K562 (cell line): ENCODE results near the gene RALA.

Experiments used
- ARID1B ChIP-seq: fragments of 450-650 bp; IDR thresholded peaks from 2 replicates; pipeline ENCODE4 v1.6.1; 2016; ENCODE audit warnings: antibody characterized with exemption, mild to moderate bottlenecking, inconsistent platforms
- ARID4B ChIP-seq: sonication (generic); formaldehyde crosslinking; IDR thresholded peaks from 2 replicates; pipeline ENCODE4 v1.8.0; 2022; ENCODE audit warnings: mild to moderate bottlenecking, missing genetic modification reagents
- BRD4 ChIP-seq: fragments of 200-600 bp; sonication (generic); IDR thresholded peaks from 2 replicates; pipeline ENCODE4 v1.6.1; 2017; ENCODE audit warnings: inconsistent platforms
- CAMTA2 ChIP-seq: fragments of 250-450 bp; sonication (Bioruptor Pico); conservative IDR thresholded peaks from 2 replicates; pipeline ENCODE4 v1.5.1; 2022
- CEBPB ChIP-seq: fragments of 450-650 bp; IDR thresholded peaks from 2 replicates; pipeline ENCODE4 v1.6.1; 2016; ENCODE audit warnings: missing genetic modification characterization, missing compliant biosample characterization
- CTCF ChIP-seq, 3 experiments: IDR thresholded peaks in 2 of 3; conservative IDR thresholded peaks in 1 of 3; 2 replicates each; pipeline ENCODE4 v1.5.1; 2011 to 2012; ENCODE audit warnings: low read length in 3 of 3, mild to moderate bottlenecking in 3 of 3, control low read depth in 2 of 3, improper control_type of control experiment in 1 of 3, inconsistent platforms in 1 of 3, low read depth in 1 of 3, mixed read lengths in 1 of 3, moderate library complexity in 1 of 3; ENCODE audit not compliant: insufficient read depth in 2 of 3
- POLR2AphosphoS5 ChIP-seq: IDR thresholded peaks from 2 replicates; pipeline ENCODE4 v1.6.1; 2011; ENCODE audit warnings: mild to moderate bottlenecking, low read depth, low read length, moderate library complexity; ENCODE audit not compliant: control insufficient read depth, insufficient read depth
- RUNX1 ChIP-seq: sonication (generic); IDR thresholded peaks from 2 replicates; pipeline ENCODE4 v1.6.1; 2016; ENCODE audit warnings: antibody characterized with exemption, low read depth
- SOX6 ChIP-seq: fragments of 450-650 bp; IDR thresholded peaks from 2 replicates; pipeline ENCODE4 v1.6.1; 2014; ENCODE audit warnings: mild to moderate bottlenecking
- TCF15 ChIP-seq: fragments of 250-450 bp; sonication (Bioruptor Pico); IDR thresholded peaks from 2 replicates; pipeline ENCODE4 v1.8.0; 2022; ENCODE audit warnings: moderate library complexity, mild to moderate bottlenecking, inconsistent platforms
- THAP7 ChIP-seq: fragments of 250-450 bp; sonication (Bioruptor Pico); IDR thresholded peaks from 2 replicates; pipeline ENCODE4 v1.5.0; 2021
- ZBED1 ChIP-seq: IDR thresholded peaks from 2 replicates; pipeline ENCODE4 v1.6.1; 2014
- ZNF232 ChIP-seq: sonication (generic); formaldehyde crosslinking; IDR thresholded peaks from 2 replicates; pipeline ENCODE4 v1.8.0; 2022; ENCODE audit warnings: mild to moderate bottlenecking, missing genetic modification reagents
- ZNF24 ChIP-seq: fragments of 450-650 bp; IDR thresholded peaks from 2 replicates; pipeline ENCODE4 v1.6.1; 2016

- TF ChIP-seq CAMTA2 (CRISPR knock-in tag) (no peak), CTCF (IDR thresholded peaks at IDR 0.05 in 2 of 3, conservative IDR thresholded peaks at IDR 0.05 in 1 of 3; ENCODE audit: insufficient read depth in 2 of 3, low read depth in 1 of 3, low read length in 3 of 3) (peak; percentile 76 to 91 (median 83)), THAP7 (no peak), SOX6 (no peak), ARID1B (no peak), RUNX1 (no peak), POLR2AphosphoS5 (no peak), CEBPB (tag) (no peak), ZNF232 (CRISPR knock-in tag) (no peak), ARID4B (CRISPR knock-in tag) (no peak), TCF15 (CRISPR knock-in tag) (no peak), BRD4 (no peak), ZNF24 (no peak), ZBED1 (no peak)
These were observed 122.9 kb downstream of the RALA start for GRCh38 chr7:39746103-39746819.
